H1 (cell line): ENCODE data around the gene RRP1B. TPM values are rescaled to one million over a fixed set of nuclear protein-coding genes. Genes with fewer than 3 reads are reported as not detected.

Experiments
- BACH1 ChIP-seq: IDR thresholded peaks from 2 replicates; pipeline ENCODE4 v1.6.1; 2012; ENCODE audit warnings: low read length, improper control_type of control experiment
- CHD1 ChIP-seq: IDR thresholded peaks from 2 replicates; pipeline ENCODE4 v1.6.1; 2012; ENCODE audit warnings: low read depth, low read length, improper control_type of control experiment
- EGR1 ChIP-seq: IDR thresholded peaks from 2 replicates; pipeline ENCODE4 v1.6.1; 2011; ENCODE audit warnings: low read depth, low read length, borderline replicate concordance
- GTF2F1 ChIP-seq: IDR thresholded peaks from 2 replicates; pipeline ENCODE4 v1.6.1; 2012; ENCODE audit warnings: low read depth, low read length, improper control_type of control experiment, borderline replicate concordance
- JUND ChIP-seq: IDR thresholded peaks from 2 replicates; pipeline ENCODE4 v1.6.1; 2011; ENCODE audit warnings: mild to moderate bottlenecking, improper control_type of control experiment, low read length
- SIX5 ChIP-seq: IDR thresholded peaks from 2 replicates; pipeline ENCODE4 v1.6.1; 2011; ENCODE audit warnings: mild to moderate bottlenecking, low read depth, low read length
- polyA plus RNA-seq, 7 experiments: library from polyadenylated mRNA; depleted of rRNA in 3 of 7; stranded (reverse) in 5 of 7; unstranded in 2 of 7; fragments of >200 nt in 5 of 7; fragments of 200-250 nt in 2 of 7; gene quantifications; 1 replicate in 5 of 7; 2 replicates in 1 of 7; 4 replicates in 1 of 7; pipeline versions ENCODE4 v1.2.1 to v1.2.3, GENCODE V29; 2011 to 2013; ENCODE audit warnings: missing spikeins in 2 of 7, mixed read lengths in 2 of 7
- total RNA-seq: library from RNA; stranded (reverse); fragmentation: NEBNext Ultra II Directional; extraction: Animal tissue kit (Norgen Biotek cat#: 25700); gene quantifications from 2 replicates; pipeline ENCODE4 v1.2.1, GENCODE V29; 2021
- TF ChIP-seq, protein P1 (sequence below): fragments of 300-600 bp; sonication (generic); IDR thresholded peaks from 2 replicates; pipeline ENCODE4 v1.7.1; 2012; ENCODE audit warnings: low read length, moderate library complexity, mild to moderate bottlenecking, inconsistent platforms; ENCODE audit not compliant: insufficient replicate concordance
- TF ChIP-seq, protein P2 (sequence below): IDR thresholded peaks from 2 replicates; pipeline ENCODE4 v1.6.1; 2012; ENCODE audit warnings: inconsistent platforms

RRP1B gene
- total and polyA plus RNA-seq, 2 of the 8 experiments (the other 6 are each of a cell fraction or from before 2014, with no cell fraction given), result 25.8 to 97.3 TPM

DNA sequence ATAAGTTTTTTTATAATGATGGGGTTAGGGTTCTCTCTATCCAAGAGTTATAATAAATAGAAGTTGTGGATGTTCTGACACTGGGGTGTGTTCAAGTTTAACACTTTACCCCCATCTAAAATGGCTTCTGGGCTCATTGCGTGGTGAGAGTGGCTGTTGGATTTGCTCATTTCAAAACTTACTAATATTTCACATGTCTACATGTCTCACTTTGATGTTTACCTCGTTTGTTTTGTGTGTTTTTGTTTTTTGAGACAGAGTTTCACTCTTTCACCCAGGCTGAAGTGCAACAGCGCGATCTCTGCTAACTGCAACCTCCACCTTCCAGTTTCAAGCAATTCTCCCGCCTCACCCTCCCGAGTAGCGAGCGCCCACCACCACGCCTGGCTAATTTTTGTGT lies 3.7 kb downstream of the RRP1B start (continued):
- TF ChIP-seq, protein P1, sequence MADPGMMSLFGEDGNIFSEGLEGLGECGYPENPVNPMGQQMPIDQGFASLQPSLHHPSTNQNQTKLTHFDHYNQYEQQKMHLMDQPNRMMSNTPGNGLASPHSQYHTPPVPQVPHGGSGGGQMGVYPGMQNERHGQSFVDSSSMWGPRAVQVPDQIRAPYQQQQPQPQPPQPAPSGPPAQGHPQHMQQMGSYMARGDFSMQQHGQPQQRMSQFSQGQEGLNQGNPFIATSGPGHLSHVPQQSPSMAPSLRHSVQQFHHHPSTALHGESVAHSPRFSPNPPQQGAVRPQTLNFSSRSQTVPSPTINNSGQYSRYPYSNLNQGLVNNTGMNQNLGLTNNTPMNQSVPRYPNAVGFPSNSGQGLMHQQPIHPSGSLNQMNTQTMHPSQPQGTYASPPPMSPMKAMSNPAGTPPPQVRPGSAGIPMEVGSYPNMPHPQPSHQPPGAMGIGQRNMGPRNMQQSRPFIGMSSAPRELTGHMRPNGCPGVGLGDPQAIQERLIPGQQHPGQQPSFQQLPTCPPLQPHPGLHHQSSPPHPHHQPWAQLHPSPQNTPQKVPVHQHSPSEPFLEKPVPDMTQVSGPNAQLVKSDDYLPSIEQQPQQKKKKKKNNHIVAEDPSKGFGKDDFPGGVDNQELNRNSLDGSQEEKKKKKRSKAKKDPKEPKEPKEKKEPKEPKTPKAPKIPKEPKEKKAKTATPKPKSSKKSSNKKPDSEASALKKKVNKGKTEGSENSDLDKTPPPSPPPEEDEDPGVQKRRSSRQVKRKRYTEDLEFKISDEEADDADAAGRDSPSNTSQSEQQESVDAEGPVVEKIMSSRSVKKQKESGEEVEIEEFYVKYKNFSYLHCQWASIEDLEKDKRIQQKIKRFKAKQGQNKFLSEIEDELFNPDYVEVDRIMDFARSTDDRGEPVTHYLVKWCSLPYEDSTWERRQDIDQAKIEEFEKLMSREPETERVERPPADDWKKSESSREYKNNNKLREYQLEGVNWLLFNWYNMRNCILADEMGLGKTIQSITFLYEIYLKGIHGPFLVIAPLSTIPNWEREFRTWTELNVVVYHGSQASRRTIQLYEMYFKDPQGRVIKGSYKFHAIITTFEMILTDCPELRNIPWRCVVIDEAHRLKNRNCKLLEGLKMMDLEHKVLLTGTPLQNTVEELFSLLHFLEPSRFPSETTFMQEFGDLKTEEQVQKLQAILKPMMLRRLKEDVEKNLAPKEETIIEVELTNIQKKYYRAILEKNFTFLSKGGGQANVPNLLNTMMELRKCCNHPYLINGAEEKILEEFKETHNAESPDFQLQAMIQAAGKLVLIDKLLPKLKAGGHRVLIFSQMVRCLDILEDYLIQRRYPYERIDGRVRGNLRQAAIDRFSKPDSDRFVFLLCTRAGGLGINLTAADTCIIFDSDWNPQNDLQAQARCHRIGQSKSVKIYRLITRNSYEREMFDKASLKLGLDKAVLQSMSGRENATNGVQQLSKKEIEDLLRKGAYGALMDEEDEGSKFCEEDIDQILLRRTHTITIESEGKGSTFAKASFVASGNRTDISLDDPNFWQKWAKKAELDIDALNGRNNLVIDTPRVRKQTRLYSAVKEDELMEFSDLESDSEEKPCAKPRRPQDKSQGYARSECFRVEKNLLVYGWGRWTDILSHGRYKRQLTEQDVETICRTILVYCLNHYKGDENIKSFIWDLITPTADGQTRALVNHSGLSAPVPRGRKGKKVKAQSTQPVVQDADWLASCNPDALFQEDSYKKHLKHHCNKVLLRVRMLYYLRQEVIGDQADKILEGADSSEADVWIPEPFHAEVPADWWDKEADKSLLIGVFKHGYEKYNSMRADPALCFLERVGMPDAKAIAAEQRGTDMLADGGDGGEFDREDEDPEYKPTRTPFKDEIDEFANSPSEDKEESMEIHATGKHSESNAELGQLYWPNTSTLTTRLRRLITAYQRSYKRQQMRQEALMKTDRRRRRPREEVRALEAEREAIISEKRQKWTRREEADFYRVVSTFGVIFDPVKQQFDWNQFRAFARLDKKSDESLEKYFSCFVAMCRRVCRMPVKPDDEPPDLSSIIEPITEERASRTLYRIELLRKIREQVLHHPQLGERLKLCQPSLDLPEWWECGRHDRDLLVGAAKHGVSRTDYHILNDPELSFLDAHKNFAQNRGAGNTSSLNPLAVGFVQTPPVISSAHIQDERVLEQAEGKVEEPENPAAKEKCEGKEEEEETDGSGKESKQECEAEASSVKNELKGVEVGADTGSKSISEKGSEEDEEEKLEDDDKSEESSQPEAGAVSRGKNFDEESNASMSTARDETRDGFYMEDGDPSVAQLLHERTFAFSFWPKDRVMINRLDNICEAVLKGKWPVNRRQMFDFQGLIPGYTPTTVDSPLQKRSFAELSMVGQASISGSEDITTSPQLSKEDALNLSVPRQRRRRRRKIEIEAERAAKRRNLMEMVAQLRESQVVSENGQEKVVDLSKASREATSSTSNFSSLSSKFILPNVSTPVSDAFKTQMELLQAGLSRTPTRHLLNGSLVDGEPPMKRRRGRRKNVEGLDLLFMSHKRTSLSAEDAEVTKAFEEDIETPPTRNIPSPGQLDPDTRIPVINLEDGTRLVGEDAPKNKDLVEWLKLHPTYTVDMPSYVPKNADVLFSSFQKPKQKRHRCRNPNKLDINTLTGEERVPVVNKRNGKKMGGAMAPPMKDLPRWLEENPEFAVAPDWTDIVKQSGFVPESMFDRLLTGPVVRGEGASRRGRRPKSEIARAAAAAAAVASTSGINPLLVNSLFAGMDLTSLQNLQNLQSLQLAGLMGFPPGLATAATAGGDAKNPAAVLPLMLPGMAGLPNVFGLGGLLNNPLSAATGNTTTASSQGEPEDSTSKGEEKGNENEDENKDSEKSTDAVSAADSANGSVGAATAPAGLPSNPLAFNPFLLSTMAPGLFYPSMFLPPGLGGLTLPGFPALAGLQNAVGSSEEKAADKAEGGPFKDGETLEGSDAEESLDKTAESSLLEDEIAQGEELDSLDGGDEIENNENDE, result no peak
- TF ChIP-seq JUND (no peak), EGR1 (no peak), SIX5 (no peak), CHD1 (no peak), BACH1 (no peak), GTF2F1 (no peak)
- TF ChIP-seq, protein P2, sequence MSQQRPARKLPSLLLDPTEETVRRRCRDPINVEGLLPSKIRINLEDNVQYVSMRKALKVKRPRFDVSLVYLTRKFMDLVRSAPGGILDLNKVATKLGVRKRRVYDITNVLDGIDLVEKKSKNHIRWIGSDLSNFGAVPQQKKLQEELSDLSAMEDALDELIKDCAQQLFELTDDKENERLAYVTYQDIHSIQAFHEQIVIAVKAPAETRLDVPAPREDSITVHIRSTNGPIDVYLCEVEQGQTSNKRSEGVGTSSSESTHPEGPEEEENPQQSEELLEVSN, result no peak
